ENCODE measurements around the gene FYCO1.

DNA sequence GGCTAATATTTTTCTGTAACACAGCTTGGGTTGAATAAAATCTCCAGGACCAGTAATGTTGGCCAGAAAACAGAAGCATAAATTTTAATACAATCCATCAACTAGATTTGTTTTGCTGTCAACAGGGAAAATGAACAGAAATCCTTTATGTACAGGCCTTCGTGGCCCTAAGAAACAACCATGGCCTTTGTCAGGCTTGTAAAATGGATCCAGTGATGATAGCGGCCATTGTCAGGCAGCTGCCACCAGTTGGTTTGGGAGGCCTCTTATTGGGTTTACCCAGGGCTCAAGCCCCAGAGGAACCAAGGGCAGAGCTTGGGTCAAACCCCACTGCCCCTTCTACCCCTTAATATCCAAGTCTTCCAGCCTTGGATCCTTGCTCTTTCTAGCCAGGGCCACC, 5.6 kb upstream of the FYCO1 start:
- TF ChIP-seq EZH2 (IDR thresholded peaks at IDR 0.05; ENCODE audit: insufficient read depth, poor library complexity, severe bottlenecking) (no peak), EZH2phosphoT487 (IDR thresholded peaks at IDR 0.05; ENCODE audit: insufficient read depth, low read depth) (no peak)
